A673 (cell line): Measurements from ENCODE around the gene PEDS1. TPM values are rescaled to one million over a fixed set of nuclear protein-coding genes. Genes with fewer than 3 reads are reported as not detected.
A peak's percentile ranks its signal among the peaks of the same experiment; 100 is the strongest.

Experiments
- BruUV-seq: library from RNA; stranded (reverse); fragments of 400-500 nt; replicated peaks from 2 replicates; lab custom pipeline; 2021; lab: Mats Ljungman, UMichigan
- CTCF ChIA-PET: fragments of 300-600 bp; sonication (Branson Sonifier 250); formaldehyde crosslinking; loops from one replicate; lab custom pipeline; 2022; ENCODE audit warnings: antibody characterized with exemption; lab: Charles Lee
- POLR2A ChIA-PET: fragments of 300-600 bp; sonication (Branson Sonifier 250); formaldehyde crosslinking; loops from one replicate; lab custom pipeline; 2022; ENCODE audit warnings: antibody characterized with exemption; ENCODE audit not compliant: low non-redundant PET; lab: Charles Lee
- DNase-seq: peaks from one replicate; pipeline ENCODE4 v3.0.0-alpha.2; 2015; ENCODE audit warnings: low spot score
- H3K27ac ChIP-seq: fragments of 200-600 bp; sonication (generic); 2 replicates; pipeline ENCODE4 v1.5.1; 2016; ENCODE audit warnings: mixed run types, low read depth, mild to moderate bottlenecking, mixed read lengths, antibody characterized with exemption, low read length; ENCODE audit not compliant: poor library complexity, severe bottlenecking
- H3K27me3 ChIP-seq: fragments of 200-600 bp; sonication (generic); replicated peaks from 2 replicates; pipeline ENCODE4 v1.6.1; 2017; ENCODE audit warnings: mixed run types, low read depth, mild to moderate bottlenecking, mixed read lengths, antibody characterized with exemption, low read length; ENCODE audit not compliant: insufficient read depth, poor library complexity
- H3K36me3 ChIP-seq: fragments of 200-600 bp; sonication (generic); 2 replicates; pipeline ENCODE4 v1.6.1; 2016; ENCODE audit warnings: mixed run types, mild to moderate bottlenecking, mixed read lengths, antibody characterized with exemption, low read length; ENCODE audit not compliant: insufficient read depth, poor library complexity, severe bottlenecking
- H3K4me1 ChIP-seq: fragments of 200-600 bp; sonication (generic); 2 replicates; pipeline ENCODE4 v1.6.1; 2017; ENCODE audit warnings: mixed run types, mild to moderate bottlenecking, mixed read lengths, antibody characterized with exemption, low read length; ENCODE audit not compliant: insufficient read depth, poor library complexity, severe bottlenecking
- H3K4me3 ChIP-seq: fragments of 200-600 bp; sonication (generic); 2 replicates; pipeline ENCODE4 v1.5.1; 2016; ENCODE audit warnings: low read depth, mixed run types, mild to moderate bottlenecking, mixed read lengths, low read length; ENCODE audit not compliant: poor library complexity, severe bottlenecking
- H3K9me3 ChIP-seq: fragments of 200-600 bp; sonication (generic); 2 replicates; pipeline ENCODE4 v1.6.1; 2016; ENCODE audit warnings: mixed run types, low read depth, mild to moderate bottlenecking, mixed read lengths, antibody characterized with exemption, low read length; ENCODE audit not compliant: poor library complexity, severe bottlenecking
- EZH2 ChIP-seq: fragments of 200-600 bp; sonication (generic); IDR thresholded peaks from 2 replicates; pipeline ENCODE4 v1.6.1; 2017; ENCODE audit warnings: borderline replicate concordance, low read depth, mild to moderate bottlenecking, mixed read lengths, antibody characterized with exemption, low read length; ENCODE audit not compliant: poor library complexity, severe bottlenecking
- intact Hi-C: fragments of 100-400 bp; cut with micrococcal nuclease; formaldehyde crosslinking; loops from one replicate; pipeline ENCODE4 v1.10.0; 2022; ENCODE audit not compliant: unreplicated experiment
- total RNA-seq: library from RNA; stranded (reverse); gene quantifications from 2 replicates; pipeline ENCODE4 v1.2.3, GENCODE V29; 2021
- TF ChIP-seq, protein P1 (sequence below): fragments of 300-800, 200-600 bp; sonication (generic); conservative IDR thresholded peaks from 2 replicates; pipeline ENCODE4 v1.5.1; 2017; ENCODE audit warnings: low read depth, mild to moderate bottlenecking, antibody characterized with exemption, low read length, moderate library complexity, mixed read lengths

Gene PEDS1
- total RNA-seq, 1 experiment from 2014 or later: 25.9 TPM

DNA sequence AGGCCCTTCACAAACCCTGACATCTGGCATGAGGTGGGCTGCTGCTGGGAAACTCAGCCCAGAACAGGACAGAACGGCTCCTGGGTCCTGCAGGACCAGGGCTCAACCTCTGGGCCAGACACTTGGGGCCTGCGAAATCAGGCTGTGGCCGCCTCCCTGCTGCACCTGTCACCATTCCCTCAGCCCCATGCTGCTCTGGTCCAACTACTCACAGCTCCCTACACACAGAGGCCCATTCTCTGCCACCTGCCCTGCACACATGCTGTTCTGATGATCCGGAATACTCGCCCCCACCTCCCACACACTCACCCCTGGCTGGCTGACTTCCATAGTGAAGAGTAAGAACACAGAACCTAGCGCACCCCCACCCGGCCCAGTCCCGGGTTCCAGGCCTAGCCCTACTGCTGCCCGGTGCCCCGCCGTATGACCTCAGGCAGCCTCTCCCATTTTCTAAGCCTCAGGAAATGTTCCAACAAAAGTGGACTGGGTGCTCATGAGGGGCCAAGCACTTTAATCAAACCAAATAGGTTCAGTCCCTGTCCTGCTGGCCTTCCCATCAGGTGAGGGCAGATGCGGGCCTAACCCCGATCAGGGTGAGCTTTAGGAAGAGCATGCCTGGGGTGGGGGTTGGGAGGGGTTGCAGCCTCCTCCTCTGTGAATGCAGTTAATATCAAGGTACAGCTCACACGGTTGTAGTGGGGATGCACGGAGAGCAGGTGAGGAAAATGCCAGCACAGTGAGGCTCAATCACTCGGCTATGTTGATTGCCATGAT is 3.9 kb downstream of the PEDS1 start:
- H3K36me3 ChIP-seq: peaks cover 5% of the 10 kb centered on the region
- intact Hi-C loops: no loop called here
- H3K4me1 ChIP-seq: peaks cover 25% of the 10 kb centered on the region
- TF ChIP-seq, protein P1, sequence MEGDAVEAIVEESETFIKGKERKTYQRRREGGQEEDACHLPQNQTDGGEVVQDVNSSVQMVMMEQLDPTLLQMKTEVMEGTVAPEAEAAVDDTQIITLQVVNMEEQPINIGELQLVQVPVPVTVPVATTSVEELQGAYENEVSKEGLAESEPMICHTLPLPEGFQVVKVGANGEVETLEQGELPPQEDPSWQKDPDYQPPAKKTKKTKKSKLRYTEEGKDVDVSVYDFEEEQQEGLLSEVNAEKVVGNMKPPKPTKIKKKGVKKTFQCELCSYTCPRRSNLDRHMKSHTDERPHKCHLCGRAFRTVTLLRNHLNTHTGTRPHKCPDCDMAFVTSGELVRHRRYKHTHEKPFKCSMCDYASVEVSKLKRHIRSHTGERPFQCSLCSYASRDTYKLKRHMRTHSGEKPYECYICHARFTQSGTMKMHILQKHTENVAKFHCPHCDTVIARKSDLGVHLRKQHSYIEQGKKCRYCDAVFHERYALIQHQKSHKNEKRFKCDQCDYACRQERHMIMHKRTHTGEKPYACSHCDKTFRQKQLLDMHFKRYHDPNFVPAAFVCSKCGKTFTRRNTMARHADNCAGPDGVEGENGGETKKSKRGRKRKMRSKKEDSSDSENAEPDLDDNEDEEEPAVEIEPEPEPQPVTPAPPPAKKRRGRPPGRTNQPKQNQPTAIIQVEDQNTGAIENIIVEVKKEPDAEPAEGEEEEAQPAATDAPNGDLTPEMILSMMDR: no peak
- no peak for TF ChIP-seq EZH2
- no peaks in the 10 kb centered on the region for H3K27me3 ChIP-seq
- H3K9me3 ChIP-seq: no peaks in the 10 kb centered on the region
- POLR2A ChIA-PET: interaction anchor here (0.6 kb wide), 1 partner anchor 415 kb away, joined by 4 read pairs; no protein-coding TSS in a partner anchor
- H3K27ac ChIP-seq: no peak overlapping the region
- no peak overlapping the region for H3K4me3 ChIP-seq
- CTCF ChIA-PET: interaction anchor here (0.6 kb wide), 1 partner anchor 170 kb away, joined by 3 read pairs; no protein-coding TSS in a partner anchor
- BruUV-seq: no TSS peak
- no peak for DNase-seq

DNA sequence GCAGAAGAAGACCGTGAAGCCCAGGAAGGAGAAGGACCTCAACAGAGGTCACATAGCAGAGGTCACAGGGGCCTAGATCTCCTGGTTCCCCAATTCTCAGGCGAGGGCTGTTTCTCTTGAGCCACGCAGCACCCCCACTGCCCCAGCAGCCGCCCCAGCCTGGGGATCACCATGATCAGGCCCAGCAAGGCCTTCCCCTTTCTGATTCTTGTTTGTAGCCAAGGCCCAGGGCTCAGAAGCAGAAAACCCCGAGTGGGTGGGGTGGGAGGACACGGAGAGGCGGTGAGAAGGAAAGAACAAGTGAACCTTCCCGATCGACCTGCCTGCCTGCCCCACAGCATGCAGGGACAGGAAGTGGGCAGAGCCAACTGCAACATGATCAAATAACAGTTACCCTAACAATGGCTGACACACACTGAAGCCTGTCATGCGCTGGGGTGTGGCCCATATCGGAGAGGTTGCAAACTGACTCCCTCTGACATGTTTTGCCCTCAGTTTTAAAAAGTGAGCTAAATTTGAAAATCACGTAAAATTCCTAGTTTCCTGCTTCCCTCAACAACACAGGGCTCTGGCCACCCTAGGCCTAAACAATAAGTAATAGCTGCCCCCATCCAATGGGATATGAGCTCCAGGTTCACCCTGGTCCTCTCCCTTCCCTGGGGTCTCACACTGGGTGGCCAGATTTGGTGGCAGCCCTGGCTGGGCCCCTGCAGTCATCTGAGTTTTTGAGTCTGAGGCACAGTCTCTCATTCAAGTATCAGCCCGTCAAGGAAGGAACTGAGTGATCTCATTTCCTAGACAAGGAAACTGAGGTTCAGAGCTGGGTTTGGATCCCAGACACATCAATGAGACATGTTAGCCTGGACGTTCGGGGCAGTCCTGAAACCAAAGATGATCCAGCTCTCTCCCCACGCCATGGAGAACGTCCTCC is 6.5 kb downstream of the PEDS1 start:
- H3K4me1 ChIP-seq: peaks cover 13% of the 10 kb centered on the region
- CTCF ChIA-PET: no interaction called here
- peak; percentile 29 for DNase-seq

DNA sequence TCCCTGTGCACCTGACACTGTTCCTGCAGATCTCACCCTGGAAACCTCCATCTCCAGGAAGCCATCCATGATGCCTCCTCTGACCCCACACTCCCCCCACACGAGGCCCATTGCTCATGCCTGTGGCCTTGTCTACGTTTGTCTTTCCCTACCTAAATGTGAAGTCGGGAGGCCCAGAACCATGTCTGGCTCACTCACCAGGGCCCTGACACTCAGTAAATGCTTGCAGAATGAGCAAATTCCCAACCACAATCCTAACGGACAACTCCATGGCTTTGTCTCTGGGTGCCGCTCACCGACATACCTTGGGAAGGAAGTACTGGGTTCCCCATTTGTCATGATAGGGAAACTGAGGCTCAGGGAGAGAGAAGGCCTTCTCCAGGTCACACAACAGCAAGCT is 7.3 kb downstream of the PEDS1 start:
- no peak overlapping the region for H3K27ac ChIP-seq
- H3K36me3 ChIP-seq: peaks cover 22% of the 10 kb centered on the region

More for the DNA sequence above, 6.5 kb downstream of the PEDS1 start:
- no peak for TF ChIP-seq EZH2
- TF ChIP-seq, protein P1: no peak
- Histone ChIP-seq H3K27ac (peak overlapping the region; percentile 72), H3K9me3 (no peaks in the 10 kb centered on the region), H3K27me3 (no peaks in the 10 kb centered on the region), H3K4me3 (no peak overlapping the region), H3K36me3 (peaks cover 16% of the 10 kb centered on the region)
- BruUV-seq: no TSS peak
- POLR2A ChIA-PET: interaction anchor here (0.5 kb wide), 1 partner anchor 12 kb away, joined by 5 read pairs; no protein-coding TSS in a partner anchor
- intact Hi-C loops: no loop called here

More for the DNA sequence above, 7.3 kb downstream of the PEDS1 start:
- peaks cover 9% of the 10 kb centered on the region for H3K4me1 ChIP-seq
- POLR2A ChIA-PET: no interaction called here
- CTCF ChIA-PET: no interaction called here
- H3K27me3 ChIP-seq: no peaks in the 10 kb centered on the region
- no peak for TF ChIP-seq EZH2
- TF ChIP-seq, protein P1: no peak
- no peak overlapping the region for H3K4me3 ChIP-seq
- no peaks in the 10 kb centered on the region for H3K9me3 ChIP-seq
- no TSS peak for BruUV-seq
- DNase-seq: no peak
- intact Hi-C loops: no loop called here
